Neural crest cell (in vitro differentiated cells): ENCODE data around the gene MSMB. TPM values are rescaled to one million over a fixed set of nuclear protein-coding genes. Genes with fewer than 3 reads are reported as not detected.
"Not testable (repeated sequence)": the region's sequence is repeated elsewhere in the genome, so short reads cannot be mapped to it uniquely, and the experiment has no call there.

Experiments
- DNase-seq: peaks from one replicate; pipeline ENCODE4 v3.0.0; 2021; ENCODE audit warnings: low read depth, mixed read lengths, low spot score
- H3K27ac Mint-ChIP-seq: one replicate; pipeline ENCODE4 v1.8.0; 2021; ENCODE audit warnings: mild to moderate bottlenecking, mixed read lengths; ENCODE audit not compliant: unreplicated experiment
- H3K27me3 Mint-ChIP-seq: 2 replicates; pipeline ENCODE4 v1.8.0; 2021; ENCODE audit warnings: low read depth, mild to moderate bottlenecking, mixed read lengths
- H3K36me3 Mint-ChIP-seq: 2 replicates; pipeline ENCODE4 v1.8.0; 2021; ENCODE audit warnings: low read depth, mild to moderate bottlenecking, mixed read lengths
- H3K4me1 Mint-ChIP-seq: 2 replicates; pipeline ENCODE4 v1.8.0; 2021; ENCODE audit warnings: mixed read lengths
- H3K4me3 Mint-ChIP-seq: one replicate; pipeline ENCODE4 v1.8.0; 2021; ENCODE audit warnings: mild to moderate bottlenecking, mixed read lengths
- H3K9me3 Mint-ChIP-seq: 2 replicates; pipeline ENCODE4 v1.8.0; 2021; ENCODE audit warnings: mixed read lengths
- total RNA-seq: library from RNA; stranded (reverse); gene quantifications from 2 replicates; pipeline ENCODE4 v1.2.1, GENCODE V29; 2021
- TF ChIP-seq, protein P1 (sequence below): fragments of 200-600 bp; sonication (generic); conservative IDR thresholded peaks from 2 replicates; pipeline ENCODE4 v1.5.0; 2021; ENCODE audit warnings: antibody characterized with exemption, mild to moderate bottlenecking

The MSMB gene
- total RNA-seq, 1 donor from 2014 or later, result not detected

DNA sequence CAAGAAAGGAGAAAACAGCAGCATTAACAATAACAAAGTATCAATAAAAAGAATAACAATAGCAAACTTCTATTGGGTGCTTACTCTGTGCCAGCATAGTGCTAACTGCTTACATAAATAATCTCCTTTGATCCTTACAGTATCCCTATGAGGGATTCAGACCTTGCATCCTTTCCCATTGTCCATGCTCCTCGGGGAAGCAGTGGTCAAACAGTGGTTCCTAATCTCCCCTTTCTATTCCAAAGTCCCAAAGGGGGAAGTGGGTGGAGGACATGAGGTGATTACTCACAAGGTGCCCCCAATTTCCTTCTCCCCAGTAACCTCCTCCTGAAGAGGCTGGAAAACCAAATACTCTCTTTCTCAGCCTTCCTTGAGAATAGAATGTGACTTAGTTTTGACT, 22.0 kb upstream of the MSMB start:
- H3K4me1 Mint-ChIP-seq, result no peaks in the 10 kb centered on the region
- no peaks in the 10 kb centered on the region for H3K36me3 Mint-ChIP-seq
- no peaks in the 10 kb centered on the region for H3K27me3 Mint-ChIP-seq
- no peak overlapping the region for H3K27ac Mint-ChIP-seq
- H3K9me3 Mint-ChIP-seq, result no peaks in the 10 kb centered on the region
- no peak overlapping the region for H3K4me3 Mint-ChIP-seq
- DNase-seq, result no peak
- TF ChIP-seq, protein P1, sequence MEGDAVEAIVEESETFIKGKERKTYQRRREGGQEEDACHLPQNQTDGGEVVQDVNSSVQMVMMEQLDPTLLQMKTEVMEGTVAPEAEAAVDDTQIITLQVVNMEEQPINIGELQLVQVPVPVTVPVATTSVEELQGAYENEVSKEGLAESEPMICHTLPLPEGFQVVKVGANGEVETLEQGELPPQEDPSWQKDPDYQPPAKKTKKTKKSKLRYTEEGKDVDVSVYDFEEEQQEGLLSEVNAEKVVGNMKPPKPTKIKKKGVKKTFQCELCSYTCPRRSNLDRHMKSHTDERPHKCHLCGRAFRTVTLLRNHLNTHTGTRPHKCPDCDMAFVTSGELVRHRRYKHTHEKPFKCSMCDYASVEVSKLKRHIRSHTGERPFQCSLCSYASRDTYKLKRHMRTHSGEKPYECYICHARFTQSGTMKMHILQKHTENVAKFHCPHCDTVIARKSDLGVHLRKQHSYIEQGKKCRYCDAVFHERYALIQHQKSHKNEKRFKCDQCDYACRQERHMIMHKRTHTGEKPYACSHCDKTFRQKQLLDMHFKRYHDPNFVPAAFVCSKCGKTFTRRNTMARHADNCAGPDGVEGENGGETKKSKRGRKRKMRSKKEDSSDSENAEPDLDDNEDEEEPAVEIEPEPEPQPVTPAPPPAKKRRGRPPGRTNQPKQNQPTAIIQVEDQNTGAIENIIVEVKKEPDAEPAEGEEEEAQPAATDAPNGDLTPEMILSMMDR, result no peak

- TF ChIP-seq, protein P1, result no peak
- Mint-ChIP-seq H3K4me1 (no peaks in the 10 kb centered on the region), H3K9me3 (no peaks in the 10 kb centered on the region), H3K4me3 (no peak overlapping the region), H3K27ac (no peak overlapping the region), H3K27me3 (no peaks in the 10 kb centered on the region), H3K36me3 (no peaks in the 10 kb centered on the region)
- DNase-seq, result no peak
These were observed 18.3 kb upstream of the MSMB start for GRCh38 chr10:46064269-46064817.

DNA sequence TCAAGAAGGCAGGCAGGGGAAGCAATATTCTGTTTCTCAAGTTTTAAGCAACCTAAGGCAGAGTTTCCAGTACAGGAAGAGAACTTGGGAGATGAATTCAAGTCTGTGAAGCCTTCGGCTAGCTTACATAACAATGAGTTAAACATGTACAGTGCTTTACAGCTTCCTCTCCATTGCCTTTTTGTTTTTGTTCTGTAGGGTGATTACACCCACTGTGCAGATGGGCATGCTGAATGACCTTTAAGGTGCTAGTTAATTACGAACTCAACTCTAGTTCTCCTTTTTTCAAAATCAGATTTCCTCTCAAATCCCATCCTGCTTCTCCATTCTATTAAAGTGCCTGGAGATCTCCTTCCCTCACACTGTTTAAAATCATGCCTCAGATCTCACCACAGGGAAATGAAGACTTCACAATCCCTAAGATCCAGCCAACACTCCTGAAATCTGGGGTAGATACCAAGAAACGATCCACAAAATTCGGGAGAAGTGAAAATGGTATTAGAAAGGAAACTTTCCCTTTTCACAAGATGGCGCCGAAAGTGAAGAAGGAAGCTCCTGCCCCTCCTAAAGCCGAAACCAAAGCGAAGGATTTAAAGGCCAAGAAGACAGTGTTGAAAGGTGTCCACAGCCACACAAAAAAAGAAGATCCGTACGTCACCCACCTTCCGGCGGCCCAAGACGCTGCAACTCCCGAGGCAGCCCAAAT, 16.8 kb upstream of the MSMB start:
- TF ChIP-seq, protein P1, result no peak

GRCh38 chr10:46060706-46061105, 14.6 kb upstream of the MSMB start:
- TF ChIP-seq, protein P1, result no peak
- Mint-ChIP-seq H3K27me3 (no peaks in the 10 kb centered on the region), H3K36me3 (peaks cover 2% of the 10 kb centered on the region), H3K27ac (no peak overlapping the region), H3K9me3 (peaks cover 6% of the 10 kb centered on the region), H3K4me1 (no peaks in the 10 kb centered on the region), H3K4me3 (no peak overlapping the region)
- DNase-seq, result no peak

More for the DNA sequence above, 16.8 kb upstream of the MSMB start:
- no peaks in the 10 kb centered on the region for H3K36me3 Mint-ChIP-seq
- peak overlapping the region; percentile 17 for H3K27ac Mint-ChIP-seq
- DNase-seq, result no peak
- no peaks in the 10 kb centered on the region for H3K9me3 Mint-ChIP-seq
- no peak overlapping the region for H3K4me3 Mint-ChIP-seq
- no peaks in the 10 kb centered on the region for H3K4me1 Mint-ChIP-seq
- no peaks in the 10 kb centered on the region for H3K27me3 Mint-ChIP-seq

DNA sequence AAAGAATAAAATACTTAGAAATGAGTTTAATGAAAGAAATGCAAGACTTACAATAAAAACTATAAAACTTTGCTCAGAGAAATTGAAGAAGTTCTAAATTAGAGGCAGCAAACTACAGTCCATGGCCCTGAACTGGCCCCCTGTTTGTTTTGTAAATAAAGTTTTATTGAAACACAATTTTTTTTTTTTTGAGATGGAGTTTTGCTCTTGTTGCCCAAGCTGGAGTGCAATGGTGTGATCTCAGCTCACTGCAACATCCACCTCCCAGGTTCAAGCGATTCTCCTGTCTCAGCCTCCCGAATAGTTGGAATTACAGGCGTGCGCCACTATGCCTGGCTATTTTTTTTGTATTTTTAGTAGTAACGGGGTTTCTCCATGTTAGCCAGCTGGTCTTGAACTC, 11.9 kb upstream of the MSMB start:
- not testable (repeated sequence) for H3K36me3 Mint-ChIP-seq, H3K27ac Mint-ChIP-seq, H3K27me3 Mint-ChIP-seq, H3K4me1 Mint-ChIP-seq, DNase-seq, H3K4me3 Mint-ChIP-seq, H3K9me3 Mint-ChIP-seq

GRCh38 chr10:46057038-46057437, 11.0 kb upstream of the MSMB start:
- Mint-ChIP-seq H3K27ac (no peak overlapping the region), H3K4me1 (no peaks in the 10 kb centered on the region), H3K4me3 (no peak overlapping the region), H3K27me3 (peaks cover 4% of the 10 kb centered on the region), H3K36me3 (peaks cover 2% of the 10 kb centered on the region), H3K9me3 (peaks cover 6% of the 10 kb centered on the region)
- TF ChIP-seq, protein P1, result no peak
- no peak for DNase-seq
